A549 (cell line): ENCODE data around the gene SMIM38. TPM values are rescaled to one million over a fixed set of nuclear protein-coding genes. Genes with fewer than 3 reads are reported as not detected.

Source experiments
- ATAC-seq, 2 experiments: fragments of 200-7000 bp in 1 of 2; fragments of >200 bp in 1 of 2; cut with Nextera tagmentation in 1 of 2; cut with Tn5 transposase in 1 of 2; 3 replicates each; pipeline versions ENCODE4 v1.8.0 to v1.9.1; 2018 to 2020; ENCODE audit warnings: mild to moderate bottlenecking in 1 of 2, moderate library complexity in 1 of 2
- CTCF ChIA-PET: fragments of 300-600 bp; sonication (Branson Sonifier 250); formaldehyde crosslinking; extraction: SDS; loops from one replicate; lab custom pipeline; 2021; ENCODE audit warnings: antibody characterized with exemption, inconsistent platforms; lab: Yijun Ruan, JAX
- POLR2A ChIA-PET: fragments of 350-600 bp; formaldehyde crosslinking; extraction: SDS; loops from one replicate; lab custom pipeline; 2021; ENCODE audit warnings: antibody characterized with exemption, inconsistent platforms; lab: Yijun Ruan, JAX
- DNase-seq, 2 experiments: peaks; one replicate each; pipeline versions ENCODE4 v3.0.0 to v3.0.0-alpha.2; 2011 to 2016; ENCODE audit warnings: low read depth in 1 of 2, low spot score in 1 of 2
- FAIRE-seq: peaks from 2 replicates; lab custom pipeline; 2011; peaks lifted over from hg19 to GRCh38; lab: Jason Lieb, UNC
- H3K27ac ChIP-seq, 2 experiments: fragments of >200 bp; sonication (Bioruptor Twin); formaldehyde crosslinking; 3 replicates each; pipeline ENCODE4 v1.5.1; 2016 to 2017
- H3K4me1 ChIP-seq: fragments of >200 bp; sonication (Bioruptor Twin); formaldehyde crosslinking; 3 replicates; pipeline ENCODE4 v1.6.1; 2016
- H3K4me2 ChIP-seq: fragments of >200 bp; sonication (Bioruptor Twin); formaldehyde crosslinking; 3 replicates; pipeline ENCODE4 v1.6.1; 2016
- H3K4me3 ChIP-seq: fragments of >200 bp; sonication (Bioruptor Twin); formaldehyde crosslinking; 3 replicates; pipeline ENCODE4 v1.5.1; 2016
- H3K9me3 ChIP-seq: fragments of >200 bp; sonication (Bioruptor Twin); formaldehyde crosslinking; 3 replicates; pipeline ENCODE4 v1.6.1; 2016
- BHLHE40 ChIP-seq: IDR thresholded peaks from 2 replicates; pipeline ENCODE4 v1.6.1; 2012; ENCODE audit warnings: low read depth, low read length, inconsistent platforms
- CBX2 ChIP-seq: fragments of 200-600 bp; sonication (generic); IDR thresholded peaks from 2 replicates; pipeline ENCODE4 v1.6.1; 2016; ENCODE audit warnings: low read depth, mild to moderate bottlenecking, borderline replicate concordance
- CHD4 ChIP-seq: fragments of 200-600 bp; sonication (generic); IDR thresholded peaks from 2 replicates; pipeline ENCODE4 v1.6.1; 2016; ENCODE audit warnings: antibody characterized with exemption, mild to moderate bottlenecking, borderline replicate concordance
- EHMT2 ChIP-seq: fragments of 200-600 bp; sonication (generic); IDR thresholded peaks from 2 replicates; pipeline ENCODE4 v1.6.1; 2016; ENCODE audit warnings: antibody characterized with exemption, low read depth, mild to moderate bottlenecking, moderate library complexity
- ELK1 ChIP-seq: fragments of 150-350 bp; IDR thresholded peaks from 2 replicates; pipeline ENCODE4 v1.6.1; 2014; ENCODE audit warnings: low read depth, mild to moderate bottlenecking, low read length
- EP300 ChIP-seq, 2 experiments: fragments of >200 bp; sonication (Bioruptor Twin); formaldehyde crosslinking; IDR thresholded peaks; 2 replicates in 1 of 2; 3 replicates in 1 of 2; pipeline ENCODE4 v1.6.1; 2016 to 2017
- FOSB ChIP-seq: fragments of 250-450 bp; sonication (Bioruptor Pico); IDR thresholded peaks from 2 replicates; pipeline ENCODE4 v1.5.0; 2020; ENCODE audit warnings: mild to moderate bottlenecking, moderate library complexity
- FOXS1 ChIP-seq: fragments of 250-450 bp; sonication (Bioruptor Pico); IDR thresholded peaks from 2 replicates; pipeline ENCODE4 v1.5.0; 2020; ENCODE audit warnings: mild to moderate bottlenecking, moderate library complexity
- GATA3 ChIP-seq: IDR thresholded peaks from 2 replicates; pipeline ENCODE4 v1.6.1; 2012; ENCODE audit warnings: borderline replicate concordance
- HMGXB4 ChIP-seq: fragments of 250-450 bp; sonication (Bioruptor Pico); IDR thresholded peaks from 2 replicates; pipeline ENCODE4 v1.5.0; 2021; ENCODE audit warnings: mild to moderate bottlenecking, moderate library complexity, borderline replicate concordance
- HOXA7 ChIP-seq: fragments of 250-450 bp; sonication (Bioruptor Pico); IDR thresholded peaks from 2 replicates; pipeline ENCODE4 v1.5.0; 2020; ENCODE audit warnings: mild to moderate bottlenecking, moderate library complexity
- HOXB5 ChIP-seq: fragments of 250-450 bp; sonication (Bioruptor Pico); IDR thresholded peaks from 2 replicates; pipeline ENCODE4 v1.5.0; 2020; ENCODE audit warnings: mild to moderate bottlenecking, moderate library complexity
- JUN ChIP-seq, 2 experiments: fragments of >200 bp; sonication (Bioruptor Twin); formaldehyde crosslinking; IDR thresholded peaks; 2 replicates in 1 of 2; 3 replicates in 1 of 2; pipeline ENCODE4 v1.6.1; 2016 to 2017
- MAFK ChIP-seq: fragments of 450-650 bp; IDR thresholded peaks from 2 replicates; pipeline ENCODE4 v1.6.1; 2014; ENCODE audit not compliant: partially characterized antibody
- MAX ChIP-seq: IDR thresholded peaks from 2 replicates; pipeline ENCODE4 v1.6.1; 2012
- MAZ ChIP-seq: fragments of 150-350 bp; IDR thresholded peaks from 2 replicates; pipeline ENCODE4 v1.6.1; 2014; ENCODE audit warnings: antibody characterized with exemption, low read depth, low read length, borderline replicate concordance
- MYC ChIP-seq: IDR thresholded peaks from 2 replicates; pipeline ENCODE4 v1.6.1; 2012; ENCODE audit warnings: mild to moderate bottlenecking, inconsistent platforms, low read length, improper control_type of control experiment, borderline replicate concordance
- NPAS2 ChIP-seq: fragments of 250-450 bp; sonication (Bioruptor Pico); IDR thresholded peaks from 2 replicates; pipeline ENCODE4 v1.8.0; 2022; ENCODE audit warnings: mild to moderate bottlenecking, moderate library complexity, borderline replicate concordance
- PHF8 ChIP-seq: fragments of 200-600 bp; sonication (generic); IDR thresholded peaks from 2 replicates; pipeline ENCODE4 v1.6.1; 2016; ENCODE audit warnings: low read depth, mild to moderate bottlenecking, antibody characterized with exemption, moderate library complexity, borderline replicate concordance
- POLR2AphosphoS2 ChIP-seq: conservative IDR thresholded peaks from 2 replicates; pipeline ENCODE4 v1.6.1; 2012; ENCODE audit warnings: low read length, improper control_type of control experiment, inconsistent platforms
- RAD21 ChIP-seq, 2 experiments: fragments of >200 bp in 1 of 2; sonication (Bioruptor Twin) in 1 of 2; formaldehyde crosslinking in 1 of 2; IDR thresholded peaks in 1 of 2; conservative IDR thresholded peaks in 1 of 2; 2 replicates in 1 of 2; 3 replicates in 1 of 2; pipeline ENCODE4 v1.6.1; 2012 to 2018; ENCODE audit warnings: inconsistent platforms in 1 of 2
- RARB ChIP-seq: fragments of 250-450 bp; sonication (Bioruptor Pico); IDR thresholded peaks from 2 replicates; pipeline ENCODE4 v1.8.0; 2021; ENCODE audit warnings: mild to moderate bottlenecking, moderate library complexity
- RCOR1 ChIP-seq: fragments of 150-350 bp; IDR thresholded peaks from 2 replicates; pipeline ENCODE4 v1.6.1; 2014; ENCODE audit warnings: antibody characterized with exemption, low read length, low read depth
- RNF2 ChIP-seq: fragments of 200-600 bp; sonication (generic); IDR thresholded peaks from 2 replicates; pipeline ENCODE4 v1.6.1; 2016; ENCODE audit warnings: low read depth, mild to moderate bottlenecking, antibody characterized with exemption, moderate library complexity, borderline replicate concordance
- SMC3 ChIP-seq: fragments of >200 bp; sonication (Bioruptor Twin); formaldehyde crosslinking; IDR thresholded peaks from 3 replicates; pipeline ENCODE4 v1.6.1; 2018; ENCODE audit warnings: inconsistent platforms
- SREBF2 ChIP-seq: fragments of 450-650 bp; IDR thresholded peaks from 2 replicates; pipeline ENCODE4 v1.6.1; 2014; ENCODE audit warnings: mild to moderate bottlenecking, moderate library complexity
- ZC3H11A ChIP-seq: fragments of 450-650 bp; IDR thresholded peaks from 2 replicates; pipeline ENCODE4 v1.6.1; 2014; ENCODE audit warnings: antibody characterized with exemption, mild to moderate bottlenecking
- ZNF302 ChIP-seq: fragments of 250-450 bp; sonication (Bioruptor Pico); IDR thresholded peaks from 2 replicates; pipeline ENCODE4 v1.9.0; 2021; ENCODE audit warnings: inconsistent platforms, mild to moderate bottlenecking, moderate library complexity
- ZSCAN20 ChIP-seq: fragments of 250-450 bp; sonication (Bioruptor Pico); IDR thresholded peaks from 2 replicates; pipeline ENCODE4 v1.8.0; 2022; ENCODE audit warnings: mild to moderate bottlenecking, moderate library complexity
- WGBS: methylation state at CpG from one replicate; pipeline ENCODE4 v1.1.6; 2017; ENCODE audit errors: missing lambda C conversion rate; 5-methylcytosine and 5-hydroxymethylcytosine counted together
- polyA plus RNA-seq, 4 experiments: library from polyadenylated mRNA; depleted of rRNA in 3 of 4; stranded (reverse); fragments of >200 nt; fragmentation: RNase III in 1 of 4; extraction: RNeasy Plus Mini Kit Qiagen cat#74134 plus additional on column Dnase treatment in 1 of 4; gene quantifications; 2 replicates in 3 of 4; 3 replicates in 1 of 4; pipeline ENCODE4 v1.2.3, GENCODE V29; 2011 to 2017
- TF ChIP-seq, protein P1 (sequence below): IDR thresholded peaks from 2 replicates; pipeline ENCODE4 v1.6.1; 2012; ENCODE audit warnings: low read depth, borderline replicate concordance
- TF ChIP-seq, protein P2 (sequence below): fragments of >200 bp; sonication (Bioruptor Twin); formaldehyde crosslinking; IDR thresholded peaks from 2 replicates; pipeline ENCODE4 v1.6.1; 2016

SMIM38 gene
- polyA plus RNA-seq, 2 of the 4 experiments (the other 2 are of a cell fraction), result 0.05 to 0.08 TPM

- 60% methylated on average over 7 of the region's 7 CpGs for WGBS
- Histone ChIP-seq H3K4me2 (no peak overlapping the region), H3K4me3 (no peak overlapping the region), H3K4me1 (no peaks in the 10 kb centered on the region), H3K27ac (no peak overlapping the region), H3K9me3 (peaks cover 5% of the 10 kb centered on the region; the same call in 2 of the 3 replicates)
- ChIA-PET POLR2A (no interaction called here), CTCF (no interaction called here)
- no peak for FAIRE-seq
- no peak for DNase-seq
- no peak for ATAC-seq
- TF ChIP-seq, protein P1, sequence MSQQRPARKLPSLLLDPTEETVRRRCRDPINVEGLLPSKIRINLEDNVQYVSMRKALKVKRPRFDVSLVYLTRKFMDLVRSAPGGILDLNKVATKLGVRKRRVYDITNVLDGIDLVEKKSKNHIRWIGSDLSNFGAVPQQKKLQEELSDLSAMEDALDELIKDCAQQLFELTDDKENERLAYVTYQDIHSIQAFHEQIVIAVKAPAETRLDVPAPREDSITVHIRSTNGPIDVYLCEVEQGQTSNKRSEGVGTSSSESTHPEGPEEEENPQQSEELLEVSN, result no peak
- no peak for TF ChIP-seq MAX
- TF ChIP-seq MAZ, result no peak
- TF ChIP-seq RNF2, result no peak
- TF ChIP-seq HMGXB4 (CRISPR knock-in tag), result no peak
- no peak for TF ChIP-seq MAFK
- no peak for TF ChIP-seq SREBF2
Observed at GRCh38 chr11:69187540-69188065, 31.9 kb downstream of the SMIM38 start.

DNA sequence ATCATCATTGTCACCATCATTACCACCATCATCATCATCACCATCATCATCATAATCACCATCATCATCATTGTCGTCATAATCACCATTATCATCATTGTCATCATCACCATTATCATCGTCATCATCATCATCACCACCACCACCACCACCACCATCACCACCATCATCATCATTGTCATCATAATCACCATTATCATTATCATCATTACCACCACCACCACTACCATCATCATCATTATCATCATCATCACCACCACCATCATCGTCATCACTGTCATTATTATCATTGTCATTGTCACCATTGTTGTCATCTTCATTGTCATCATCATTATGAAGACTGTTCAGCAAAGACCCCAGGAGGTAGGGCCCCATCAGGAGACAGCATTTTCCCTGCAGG lies 33.3 kb downstream of the SMIM38 start:
- 52% methylated on average over 3 of the region's 3 CpGs for WGBS
- H3K4me3 ChIP-seq, result no peak overlapping the region
- POLR2A ChIA-PET, result no interaction called here

GRCh38 chr11:69190796-69191536 lies 35.2 kb downstream of the SMIM38 start:
- TF ChIP-seq GATA3, result no peak
- no peak for TF ChIP-seq ELK1
- TF ChIP-seq RARB (CRISPR knock-in tag), result no peak
- TF ChIP-seq RAD21 (conservative IDR thresholded peaks at IDR 0.05 in 1 of 2, IDR thresholded peaks at IDR 0.05 in 1 of 2), result no peak
- no peak for TF ChIP-seq MYC
- TF ChIP-seq, protein P1, result no peak
- TF ChIP-seq HOXA7 (CRISPR knock-in tag), result no peak
- no peak for TF ChIP-seq FOXS1 (CRISPR knock-in tag)
- TF ChIP-seq CBX2, result no peak
- no peak for TF ChIP-seq ZSCAN20
- no peak for TF ChIP-seq SREBF2
- no peak for TF ChIP-seq BHLHE40
- no peak for TF ChIP-seq ZC3H11A
- TF ChIP-seq ZNF302 (CRISPR knock-in tag), result no peak
- no peak for TF ChIP-seq JUN (IDR thresholded peaks at IDR 0.05)
- TF ChIP-seq, protein P2, sequence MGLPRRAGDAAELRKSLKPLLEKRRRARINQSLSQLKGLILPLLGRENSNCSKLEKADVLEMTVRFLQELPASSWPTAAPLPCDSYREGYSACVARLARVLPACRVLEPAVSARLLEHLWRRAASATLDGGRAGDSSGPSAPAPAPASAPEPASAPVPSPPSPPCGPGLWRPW, result no peak
- TF ChIP-seq RCOR1, result no peak
- no peak for TF ChIP-seq NPAS2 (CRISPR knock-in tag)
- ChIA-PET POLR2A (no interaction called here), CTCF (no interaction called here)
- FAIRE-seq, result no peak
- Histone ChIP-seq H3K4me2 (no peak overlapping the region), H3K27ac (no peak overlapping the region), H3K4me1 (no peaks in the 10 kb centered on the region), H3K9me3 (peaks cover 5% of the 10 kb centered on the region; the same call in 2 of the 3 replicates), H3K4me3 (no peak overlapping the region)
- no peak for ATAC-seq
- DNase-seq, result no peak
- WGBS, result 75% methylated on average over 16 of the region's 18 CpGs

More for the DNA sequence above, 33.3 kb downstream of the SMIM38 start:
- Histone ChIP-seq H3K27ac (no peak overlapping the region), H3K4me2 (no peak overlapping the region), H3K4me1 (no peaks in the 10 kb centered on the region), H3K9me3 (peaks cover 5% of the 10 kb centered on the region; the same call in 2 of the 3 replicates)
- no peak for FAIRE-seq
- DNase-seq, result no peak
- TF ChIP-seq HOXB5, result no peak
- TF ChIP-seq JUN (IDR thresholded peaks at IDR 0.05), result no peak
- TF ChIP-seq FOSB (CRISPR knock-in tag), result no peak
- TF ChIP-seq SMC3, result no peak
- no peak for TF ChIP-seq POLR2AphosphoS2
- no peak for TF ChIP-seq RAD21 (conservative IDR thresholded peaks at IDR 0.05 in 1 of 2, IDR thresholded peaks at IDR 0.05 in 1 of 2)
- no peak for TF ChIP-seq HOXA7 (CRISPR knock-in tag)
- no peak for TF ChIP-seq PHF8
- no peak for TF ChIP-seq CHD4
- TF ChIP-seq EP300 (IDR thresholded peaks at IDR 0.05), result no peak
- TF ChIP-seq EHMT2, result no peak
- CTCF ChIA-PET, result no interaction called here
- no peak for ATAC-seq
